Measurements from ENCODE around the gene PRAC2.
"Not testable (repeated sequence)": the region's sequence is repeated elsewhere in the genome, so short reads cannot be mapped to it uniquely, and the experiment has no call there.

Gene PRAC2

GRCh38 chr17:48722915-48723422 lies at the start of gene PRAC2:
PRAC2 (plus strand) TSS chr17:48723185; CDS start chr17:48724411, 1,226 bp downstream.
- DNase-seq, result no peak

GRCh38 chr17:48676963-48677558 lies 45.9 kb upstream of the PRAC2 start:
- DNase-seq, result no peak

GRCh38 chr17:48678141-48678971 lies 44.6 kb upstream of the PRAC2 start:
- peak; percentile 20 for DNase-seq

GRCh38 chr17:48679385-48680096 lies 43.4 kb upstream of the PRAC2 start:
- DNase-seq, result no peak

GRCh38 chr17:48681609-48682008 lies 41.4 kb upstream of the PRAC2 start:
- DNase-seq, result no peak

GRCh38 chr17:48690655-48691054 lies 32.3 kb upstream of the PRAC2 start:
- DNase-seq, result no peak

- DNase-seq, result no peak
Measured at GRCh38 chr17:48692049-48692448, 30.9 kb upstream of the PRAC2 start.

GRCh38 chr17:48693178-48693577 lies 29.8 kb upstream of the PRAC2 start:
- no peak for DNase-seq

- DNase-seq, result no peak
Measured at GRCh38 chr17:48701864-48702532, 21.0 kb upstream of the PRAC2 start.

- DNase-seq, result no peak
Measured at GRCh38 chr17:48704361-48705248, 18.4 kb upstream of the PRAC2 start.

- DNase-seq, result no peak
Measured at GRCh38 chr17:48711128-48711527, 11.9 kb upstream of the PRAC2 start.

- DNase-seq, result no peak
Measured at GRCh38 chr17:48715496-48716399, 7.2 kb upstream of the PRAC2 start.

- not testable (repeated sequence) for DNase-seq
Measured at GRCh38 chr17:48716549-48716948, 6.4 kb upstream of the PRAC2 start.

GRCh38 chr17:48717367-48718226 lies 5.4 kb upstream of the PRAC2 start:
- DNase-seq, result no peak

- no peak for DNase-seq
Measured at GRCh38 chr17:48718227-48718760, 4.7 kb upstream of the PRAC2 start.

- no peak for DNase-seq
Measured at GRCh38 chr17:48718761-48719641, 4.0 kb upstream of the PRAC2 start.

GRCh38 chr17:48719642-48720265 lies 3.2 kb upstream of the PRAC2 start:
- DNase-seq, result no peak

Data from NCI-H2171 treated with DMSO at 0.1 percent for 48 hours (cell line).